GM18519 (cell line): ENCODE results near the gene ZAR1.
"Not testable (repeated sequence)": the region's sequence is repeated elsewhere in the genome, so short reads cannot be mapped to it uniquely, and the experiment has no call there.

Experiments
- ATAC-seq: cut with Tn5 transposase; IDR thresholded peaks from one replicate; pipeline ENCODE4 v1.9.1; 2021; ENCODE audit warnings: mild to moderate bottlenecking, moderate library complexity; ENCODE audit not compliant: unreplicated experiment, low FRiP score

The ZAR1 gene, protein sequence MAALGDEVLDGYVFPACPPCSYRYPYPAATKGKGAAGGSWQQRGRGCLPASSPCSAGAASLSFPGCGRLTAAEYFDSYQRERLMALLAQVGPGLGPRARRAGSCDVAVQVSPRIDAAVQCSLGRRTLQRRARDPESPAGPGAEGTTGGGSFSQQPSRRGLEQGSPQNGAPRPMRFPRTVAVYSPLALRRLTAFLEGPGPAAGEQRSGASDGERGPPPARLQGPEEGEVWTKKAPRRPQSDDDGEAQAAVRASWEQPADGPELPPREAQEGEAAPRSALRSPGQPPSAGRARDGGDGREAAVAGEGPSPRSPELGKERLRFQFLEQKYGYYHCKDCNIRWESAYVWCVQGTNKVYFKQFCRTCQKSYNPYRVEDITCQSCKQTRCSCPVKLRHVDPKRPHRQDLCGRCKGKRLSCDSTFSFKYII

GRCh38 chr4:48490012-48490679 is at the start of gene ZAR1:
Gene ZAR1 (plus strand): TSS chr4:48490252. CDS start chr4:48490292, 40 bp downstream.
- ATAC-seq = no peak

DNA sequence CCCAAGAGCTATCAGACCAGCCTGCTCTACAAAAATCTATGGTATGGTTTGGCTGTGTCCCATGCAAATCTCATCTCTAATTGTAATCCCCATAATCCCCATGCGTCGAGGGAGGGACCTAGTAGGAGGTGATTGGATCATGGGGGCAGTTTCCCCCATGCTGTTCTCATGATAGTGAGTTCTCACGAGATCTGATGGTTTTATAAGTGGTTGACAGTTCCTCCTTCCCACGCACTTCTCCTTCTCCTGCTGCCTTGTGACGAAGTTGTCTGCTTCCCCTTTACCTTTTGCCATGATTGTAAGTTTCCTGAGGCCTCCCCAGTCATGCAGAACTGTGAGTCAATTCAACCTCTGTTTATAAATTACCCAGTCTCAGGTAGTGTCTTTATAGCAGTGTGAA is 49.1 kb upstream of the ZAR1 start:
- ATAC-seq = not testable (repeated sequence)

DNA sequence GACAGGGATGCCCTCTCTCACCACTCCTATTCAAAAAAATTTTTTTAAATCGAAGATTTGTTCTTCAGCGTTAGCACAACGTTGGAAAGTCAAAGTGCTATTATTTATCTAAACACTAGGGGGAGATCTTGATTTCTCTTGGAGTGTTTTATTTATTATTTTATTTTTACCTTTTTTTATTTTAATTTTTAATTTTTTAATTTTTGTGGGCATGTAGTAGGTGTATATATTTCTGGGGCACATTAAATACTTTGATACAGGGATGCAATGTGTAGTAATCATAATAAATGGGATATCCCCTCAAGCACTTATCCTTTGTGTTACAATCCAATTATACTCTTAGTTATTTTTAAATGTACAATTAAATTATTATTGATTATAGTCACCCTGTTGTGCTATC is 44.3 kb upstream of the ZAR1 start:
- no peak for ATAC-seq

GRCh38 chr4:48446642-48447041 is 43.4 kb upstream of the ZAR1 start:
- no peak for ATAC-seq

- no peak for ATAC-seq
Measured at GRCh38 chr4:48449151-48449550, 40.9 kb upstream of the ZAR1 start.

DNA sequence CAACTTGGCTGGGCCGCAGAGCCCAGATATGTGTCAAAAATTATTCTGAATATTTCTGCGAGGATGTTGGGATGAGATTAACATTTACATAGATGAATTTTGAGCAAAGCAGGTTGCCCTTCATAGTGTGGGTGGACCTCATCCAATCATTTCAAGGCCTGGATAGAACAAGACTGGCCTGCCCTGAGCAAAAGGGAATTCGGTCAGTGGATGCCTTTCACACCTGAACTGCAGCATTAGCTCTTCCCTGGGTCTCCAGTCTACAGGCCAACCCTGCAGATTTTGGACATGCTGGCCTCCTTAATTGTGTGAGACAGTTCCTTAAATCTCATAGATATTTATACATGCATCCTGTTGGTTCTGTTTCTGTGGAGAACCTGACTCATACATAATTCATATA is 39.3 kb upstream of the ZAR1 start:
- no peak for ATAC-seq

DNA sequence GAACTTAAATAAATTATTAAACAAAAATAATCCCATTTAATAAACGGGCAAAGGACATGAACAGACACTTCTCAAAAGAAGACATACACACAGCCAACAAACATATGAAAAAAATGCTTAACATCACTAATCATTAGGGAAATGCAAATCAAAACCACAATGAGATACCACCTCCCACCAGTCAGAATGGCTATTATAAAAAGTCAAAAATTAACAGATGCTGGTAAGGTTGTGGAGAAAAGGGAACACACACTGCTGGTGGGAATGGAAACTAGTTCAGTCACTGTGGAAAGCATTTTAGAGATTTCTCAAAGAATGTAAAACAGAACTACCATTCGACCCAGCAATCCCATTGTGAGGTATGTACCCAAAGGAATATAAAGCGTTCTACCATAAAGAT is 38.4 kb upstream of the ZAR1 start:
- ATAC-seq = not testable (repeated sequence)

GRCh38 chr4:48454591-48454990 is 35.5 kb upstream of the ZAR1 start:
- no peak for ATAC-seq

DNA sequence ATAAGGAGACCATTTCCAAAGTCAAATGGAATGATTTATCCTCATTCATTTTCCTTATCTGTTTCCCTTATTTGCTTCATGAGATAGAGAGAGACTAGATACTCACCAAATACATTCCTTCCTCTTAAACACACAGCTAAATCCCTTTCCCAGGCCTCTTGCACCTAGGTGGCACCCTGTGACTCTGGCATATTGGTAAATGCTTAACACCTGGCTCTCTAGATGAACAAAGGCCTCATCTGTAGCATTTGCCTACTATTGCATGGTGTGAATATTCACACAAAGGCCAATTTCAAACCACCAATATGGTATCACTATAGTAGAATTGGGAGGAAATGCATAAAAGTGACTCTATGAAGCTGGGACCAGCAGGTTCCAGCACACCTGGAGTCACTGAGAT is 29.1 kb upstream of the ZAR1 start:
- no peak for ATAC-seq

DNA sequence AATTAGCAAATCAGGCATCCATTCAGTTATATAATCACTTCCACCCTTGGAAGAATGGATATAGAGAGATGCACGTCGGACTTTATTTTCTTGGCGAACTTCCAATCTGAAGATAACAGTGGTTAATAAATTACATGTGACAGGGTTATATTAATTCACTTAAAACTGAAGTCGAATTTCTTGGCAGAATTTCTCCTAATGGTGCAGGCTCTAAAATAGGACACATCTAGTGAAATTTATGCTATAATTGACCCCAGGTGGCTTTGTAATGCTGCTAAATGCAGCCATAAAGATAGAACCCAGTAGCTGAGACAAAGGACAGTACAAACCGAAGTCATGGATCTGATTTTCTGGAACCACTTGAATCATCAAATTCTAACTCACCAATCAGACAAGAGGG is 27.7 kb upstream of the ZAR1 start:
- ATAC-seq = no peak

- ATAC-seq = no peak
Measured at GRCh38 chr4:48467442-48467841, 22.6 kb upstream of the ZAR1 start.

- ATAC-seq = no peak
Measured at GRCh38 chr4:48467891-48468290, 22.2 kb upstream of the ZAR1 start.

- ATAC-seq = no peak
Measured at GRCh38 chr4:48470137-48470536, 19.9 kb upstream of the ZAR1 start.

DNA sequence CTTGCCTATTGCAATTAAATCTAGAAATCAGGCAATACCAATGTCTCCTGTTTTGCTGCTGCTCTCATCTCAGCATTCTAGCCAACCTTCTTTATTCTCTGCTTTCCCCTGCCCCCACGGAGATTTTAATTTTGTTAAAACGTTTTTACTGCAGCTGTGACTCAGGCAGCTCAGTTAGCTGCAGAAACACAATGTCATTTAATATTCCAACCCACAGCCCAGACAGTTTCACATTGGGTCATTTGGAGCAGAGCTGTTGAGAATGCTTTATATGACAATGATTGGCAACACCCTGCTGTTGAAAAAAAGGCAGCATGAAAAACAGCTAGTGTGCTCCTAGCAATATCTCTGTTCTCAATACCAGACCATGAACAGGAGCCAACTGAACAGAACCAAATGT is 19.5 kb upstream of the ZAR1 start:
- no peak for ATAC-seq

DNA sequence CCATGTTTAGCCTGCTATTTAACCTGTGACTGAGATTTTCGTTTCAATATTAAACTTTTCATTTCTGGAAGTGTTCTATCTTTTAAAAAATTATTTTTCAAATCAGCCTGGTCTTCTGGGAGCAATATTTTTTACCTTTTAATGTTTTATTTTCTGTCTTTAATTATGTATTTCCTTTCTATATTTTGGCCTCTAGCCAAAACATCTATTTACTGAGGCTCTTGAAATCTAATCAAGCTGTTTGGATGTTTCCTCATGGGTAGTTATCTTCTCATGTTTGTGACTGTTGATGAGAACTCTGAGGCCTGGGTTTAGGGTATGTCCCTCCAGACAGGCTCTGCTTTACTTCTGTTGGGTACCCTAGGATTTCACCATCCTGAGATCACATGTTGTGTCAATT is 17.3 kb upstream of the ZAR1 start:
- no peak for ATAC-seq

DNA sequence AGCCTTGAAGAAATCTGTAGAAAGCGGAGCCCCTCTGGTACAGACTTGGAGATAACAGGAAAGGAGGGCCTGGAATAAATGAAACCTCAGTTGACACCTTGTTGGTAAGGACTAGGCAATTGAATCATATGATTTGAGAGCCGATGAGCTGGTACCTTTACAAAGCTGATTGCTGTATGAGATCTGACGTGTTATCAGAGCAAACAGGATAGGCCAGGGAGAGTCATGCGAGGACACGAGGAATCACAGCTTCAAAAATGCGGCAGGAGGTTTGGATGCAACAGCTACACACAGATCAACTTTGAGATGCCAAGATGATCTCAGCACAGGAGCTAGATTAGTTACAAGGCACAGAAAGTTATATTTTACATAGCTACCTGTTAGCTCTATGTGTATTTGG is 14.3 kb upstream of the ZAR1 start:
- no peak for ATAC-seq

GRCh38 chr4:48478273-48478672 is 11.8 kb upstream of the ZAR1 start:
- no peak for ATAC-seq

DNA sequence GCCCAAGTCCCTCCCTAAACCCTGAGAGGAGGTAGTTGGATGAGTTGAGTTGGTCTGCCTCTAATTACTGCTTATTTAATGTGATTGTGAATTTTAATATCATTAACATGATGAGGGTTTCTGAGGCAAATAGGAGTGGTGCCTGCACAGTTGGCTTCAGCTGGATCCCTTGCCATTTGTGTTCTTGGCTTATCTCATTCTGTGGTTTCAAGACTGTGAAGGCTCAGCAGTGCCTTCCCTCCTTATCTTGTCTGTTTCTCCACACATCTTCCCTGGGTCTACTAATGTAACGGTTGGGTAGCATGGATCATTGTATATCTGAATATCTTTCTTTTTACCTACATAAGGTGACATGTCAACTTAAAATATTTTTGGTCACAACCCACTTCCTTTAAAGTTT is 8.5 kb upstream of the ZAR1 start:
- ATAC-seq = no peak

- no peak for ATAC-seq
Measured at GRCh38 chr4:48483006-48483776, 6.9 kb upstream of the ZAR1 start, which contains the start of gene SLC10A4. Gene SLC10A4 (plus strand): TSS chr4:48483343. CDS start chr4:48483562, 219 bp downstream.

DNA sequence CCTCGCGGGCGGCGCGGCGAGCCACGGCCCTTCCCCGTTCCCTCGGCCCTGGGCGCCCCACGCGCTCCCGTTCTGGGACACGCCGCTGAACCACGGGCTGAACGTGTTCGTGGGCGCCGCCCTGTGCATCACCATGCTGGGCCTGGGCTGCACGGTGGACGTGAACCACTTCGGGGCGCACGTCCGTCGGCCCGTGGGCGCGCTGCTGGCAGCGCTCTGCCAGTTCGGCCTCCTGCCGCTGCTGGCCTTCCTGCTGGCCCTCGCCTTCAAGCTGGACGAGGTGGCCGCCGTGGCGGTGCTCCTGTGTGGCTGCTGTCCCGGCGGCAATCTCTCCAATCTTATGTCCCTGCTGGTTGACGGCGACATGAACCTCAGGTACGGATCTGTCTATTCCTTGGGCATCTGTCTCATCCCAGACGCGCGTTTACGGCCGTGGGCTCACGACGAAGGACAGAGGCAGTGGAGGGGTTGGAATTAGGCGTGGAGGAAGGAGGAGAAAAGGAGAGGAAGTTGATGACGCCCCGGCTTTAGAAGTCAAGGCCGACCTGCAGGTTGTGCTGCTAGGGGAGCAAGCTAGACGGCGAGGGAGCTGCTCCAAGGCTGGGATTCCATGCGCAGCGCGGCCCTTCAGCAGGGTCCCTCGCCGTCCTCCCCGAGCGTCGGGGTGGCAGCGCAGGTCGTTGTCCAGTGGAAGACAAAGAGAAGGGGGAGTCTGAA is 6.1 kb upstream of the ZAR1 start:
- ATAC-seq = no peak
